ENCODE results near the gene PHACTR1.

PHACTR1 gene

GRCh38 chr6:13098793-13099570 is 382.4 kb downstream of the PHACTR1 start:
- POLR2A ChIA-PET = no interaction called here
- TF ChIP-seq HDGF (IDR thresholded peaks at IDR 0.05; ENCODE audit: borderline replicate concordance) = no peak
- TF ChIP-seq ELF4 (IDR thresholded peaks at IDR 0.05) = no peak
- no peak for TF ChIP-seq BHLHE40 (IDR thresholded peaks at IDR 0.05; ENCODE audit: borderline replicate concordance)
- TF ChIP-seq ZNF384 (IDR thresholded peaks at IDR 0.05) = no peak
- TF ChIP-seq FOXA1 (IDR thresholded peaks at IDR 0.05) = no peak
- no peak for TF ChIP-seq PKNOX1 (IDR thresholded peaks at IDR 0.05)
- TF ChIP-seq SP1 (IDR thresholded peaks at IDR 0.05) = no peak
- TF ChIP-seq LEF1 (IDR thresholded peaks at IDR 0.05; ENCODE audit: borderline replicate concordance) = no peak
- no peak for TF ChIP-seq L3MBTL2 (conservative IDR thresholded peaks at IDR 0.05)
- TF ChIP-seq NFRKB (IDR thresholded peaks at IDR 0.05) = no peak
- TF ChIP-seq FOXM1 (IDR thresholded peaks at IDR 0.05; ENCODE audit: borderline replicate concordance) = no peak
- TF ChIP-seq TARDBP (IDR thresholded peaks at IDR 0.05) = no peak
- no peak for TF ChIP-seq SUZ12 (IDR thresholded peaks at IDR 0.05)
- no peak for TF ChIP-seq CTBP1 (IDR thresholded peaks at IDR 0.05; ENCODE audit: borderline replicate concordance)
- TF ChIP-seq ARNT (IDR thresholded peaks at IDR 0.05) = no peak
- TF ChIP-seq FOXK2 (IDR thresholded peaks at IDR 0.05) = no peak
- DNase-seq (ENCODE audit: extremely low spot score) = no peak
- CTCF ChIA-PET = no interaction called here

GRCh38 chr6:13099771-13100170 is 383.2 kb downstream of the PHACTR1 start:
- POLR2A ChIA-PET = no interaction called here
- DNase-seq (ENCODE audit: extremely low spot score) = no peak
- TF ChIP-seq SP1 (IDR thresholded peaks at IDR 0.05) = no peak
- TF ChIP-seq ELF4 (IDR thresholded peaks at IDR 0.05) = no peak
- TF ChIP-seq NFRKB (IDR thresholded peaks at IDR 0.05) = no peak
- no peak for TF ChIP-seq CTBP1 (IDR thresholded peaks at IDR 0.05; ENCODE audit: borderline replicate concordance)
- no peak for TF ChIP-seq LEF1 (IDR thresholded peaks at IDR 0.05; ENCODE audit: borderline replicate concordance)
- no peak for TF ChIP-seq TARDBP (IDR thresholded peaks at IDR 0.05)
- no peak for TF ChIP-seq ZNF384 (IDR thresholded peaks at IDR 0.05)
- no peak for TF ChIP-seq L3MBTL2 (conservative IDR thresholded peaks at IDR 0.05)
- TF ChIP-seq PKNOX1 (IDR thresholded peaks at IDR 0.05) = no peak
- TF ChIP-seq HDGF (IDR thresholded peaks at IDR 0.05; ENCODE audit: borderline replicate concordance) = no peak
- no peak for TF ChIP-seq FOXA1 (IDR thresholded peaks at IDR 0.05)
- no peak for TF ChIP-seq SUZ12 (IDR thresholded peaks at IDR 0.05)
- TF ChIP-seq FOXK2 (IDR thresholded peaks at IDR 0.05) = no peak
- CTCF ChIA-PET = no interaction called here

GRCh38 chr6:13101409-13101808 is 384.8 kb downstream of the PHACTR1 start:
- TF ChIP-seq NFRKB (IDR thresholded peaks at IDR 0.05) = no peak
- no peak for TF ChIP-seq BHLHE40 (IDR thresholded peaks at IDR 0.05; ENCODE audit: borderline replicate concordance)
- TF ChIP-seq SUZ12 (IDR thresholded peaks at IDR 0.05) = no peak
- TF ChIP-seq ARNT (IDR thresholded peaks at IDR 0.05) = no peak
- TF ChIP-seq TARDBP (IDR thresholded peaks at IDR 0.05) = no peak
- no peak for TF ChIP-seq CTBP1 (IDR thresholded peaks at IDR 0.05; ENCODE audit: borderline replicate concordance)
- no peak for TF ChIP-seq FOXA1 (IDR thresholded peaks at IDR 0.05)
- no peak for TF ChIP-seq SP1 (IDR thresholded peaks at IDR 0.05)
- TF ChIP-seq LEF1 (IDR thresholded peaks at IDR 0.05; ENCODE audit: borderline replicate concordance) = no peak
- TF ChIP-seq FOXK2 (IDR thresholded peaks at IDR 0.05) = no peak
- CTCF ChIA-PET = interaction anchor here (0.8 kb wide), 1 partner anchor 190 kb away, joined by 3 read pairs; no protein-coding TSS in a partner anchor
- no peak for DNase-seq (ENCODE audit: extremely low spot score)
- POLR2A ChIA-PET = no interaction called here

GRCh38 chr6:13101985-13102384 is 385.4 kb downstream of the PHACTR1 start:
- DNase-seq (ENCODE audit: extremely low spot score) = no peak
- TF ChIP-seq ARNT (IDR thresholded peaks at IDR 0.05) (no peak), L3MBTL2 (conservative IDR thresholded peaks at IDR 0.05) (no peak), SP1 (IDR thresholded peaks at IDR 0.05) (no peak), TARDBP (IDR thresholded peaks at IDR 0.05) (no peak), CTBP1 (IDR thresholded peaks at IDR 0.05; ENCODE audit: borderline replicate concordance) (no peak), HDGF (IDR thresholded peaks at IDR 0.05; ENCODE audit: borderline replicate concordance) (no peak), ELF4 (IDR thresholded peaks at IDR 0.05) (no peak), LEF1 (IDR thresholded peaks at IDR 0.05; ENCODE audit: borderline replicate concordance) (no peak), ZNF384 (IDR thresholded peaks at IDR 0.05) (no peak), BHLHE40 (IDR thresholded peaks at IDR 0.05; ENCODE audit: borderline replicate concordance) (no peak), FOXA1 (IDR thresholded peaks at IDR 0.05) (no peak), PKNOX1 (IDR thresholded peaks at IDR 0.05) (no peak), NFRKB (IDR thresholded peaks at IDR 0.05) (no peak), FOXK2 (IDR thresholded peaks at IDR 0.05) (no peak), FOXM1 (IDR thresholded peaks at IDR 0.05; ENCODE audit: borderline replicate concordance) (no peak), SUZ12 (IDR thresholded peaks at IDR 0.05) (no peak)
- ChIA-PET POLR2A (no interaction called here), CTCF (interaction anchor here (0.8 kb wide), 1 partner anchor 190 kb away, joined by 3 read pairs; no protein-coding TSS in a partner anchor)

- DNase-seq (ENCODE audit: extremely low spot score) = no peak
- TF ChIP-seq HDGF (IDR thresholded peaks at IDR 0.05; ENCODE audit: borderline replicate concordance) (no peak), SP1 (IDR thresholded peaks at IDR 0.05) (no peak), LEF1 (IDR thresholded peaks at IDR 0.05; ENCODE audit: borderline replicate concordance) (no peak), SUZ12 (IDR thresholded peaks at IDR 0.05) (no peak), CTBP1 (IDR thresholded peaks at IDR 0.05; ENCODE audit: borderline replicate concordance) (no peak), FOXM1 (IDR thresholded peaks at IDR 0.05; ENCODE audit: borderline replicate concordance) (no peak), PKNOX1 (IDR thresholded peaks at IDR 0.05) (no peak), TARDBP (IDR thresholded peaks at IDR 0.05) (no peak), ZNF384 (IDR thresholded peaks at IDR 0.05) (no peak), ARNT (IDR thresholded peaks at IDR 0.05) (no peak)
- POLR2A ChIA-PET = no interaction called here
- CTCF ChIA-PET = no interaction called here
These were observed 386.6 kb downstream of the PHACTR1 start for GRCh38 chr6:13103169-13103568.
